Measurements from ENCODE around the gene COL24A1.
"Not testable (repeated sequence)": the region's sequence is repeated elsewhere in the genome, so short reads cannot be mapped to it uniquely, and the experiment has no call there.

The COL24A1 gene

GRCh38 chr1:85962457-85962856 is 194.1 kb downstream of the COL24A1 start:
- no peaks in the 10 kb centered on the region for H3K27me3 ChIP-seq (ENCODE audit: insufficient read depth, insufficient read length)
- no peak for DNase-seq (ENCODE audit: low read depth, low spot score)
- no peaks in the 10 kb centered on the region for H3K9me3 ChIP-seq (ENCODE audit: insufficient read depth, low read length)
- TF ChIP-seq SUZ12 (IDR thresholded peaks at IDR 0.05; ENCODE audit: extremely low read depth, insufficient read depth, insufficient read length) (no peak), ZNF274 (IDR thresholded peaks at IDR 0.05; ENCODE audit: low read depth, low read length) (no peak), YY1 (IDR thresholded peaks at IDR 0.05; ENCODE audit: insufficient read depth, insufficient read length) (no peak)
- H3K4me1 ChIP-seq (ENCODE audit: insufficient read depth, insufficient read length): no peaks in the 10 kb centered on the region
- no peak overlapping the region for H3K4me3 ChIP-seq (ENCODE audit: insufficient read length, low read depth)
- no peaks in the 10 kb centered on the region for H3K36me3 ChIP-seq (ENCODE audit: insufficient read depth, insufficient read length, low read length)
- H3K9ac ChIP-seq (ENCODE audit: insufficient read length, low read depth): no peak overlapping the region

DNA sequence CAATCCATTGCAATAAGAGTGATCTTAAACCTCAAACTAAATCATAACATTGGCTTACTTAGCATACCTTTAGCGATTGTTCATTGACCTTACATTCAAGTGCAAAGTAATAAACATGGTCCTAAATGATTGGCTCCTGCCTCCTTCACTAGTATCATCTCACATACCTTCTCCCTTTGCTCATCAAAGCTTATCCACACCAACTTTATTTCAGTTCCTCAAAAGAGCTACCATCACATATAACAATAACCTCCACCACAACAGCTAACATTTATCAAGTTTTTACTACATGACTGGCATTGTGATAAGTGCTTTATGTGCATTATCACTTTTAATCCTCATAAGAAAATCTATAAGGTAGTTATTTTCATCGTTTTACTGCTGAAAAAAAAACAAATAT is 198.8 kb downstream of the COL24A1 start:
- H3K36me3 ChIP-seq (ENCODE audit: insufficient read depth, insufficient read length, low read length): no peaks in the 10 kb centered on the region
- no peaks in the 10 kb centered on the region for H3K27me3 ChIP-seq (ENCODE audit: insufficient read depth, insufficient read length)
- H3K9ac ChIP-seq (ENCODE audit: insufficient read length, low read depth): no peak overlapping the region
- H3K4me1 ChIP-seq (ENCODE audit: insufficient read depth, insufficient read length): no peaks in the 10 kb centered on the region
- no peaks in the 10 kb centered on the region for H3K9me3 ChIP-seq (ENCODE audit: insufficient read depth, low read length)
- no peak overlapping the region for H3K4me3 ChIP-seq (ENCODE audit: insufficient read length, low read depth)
- no peak for TF ChIP-seq SUZ12 (IDR thresholded peaks at IDR 0.05; ENCODE audit: extremely low read depth, insufficient read depth, insufficient read length)
- TF ChIP-seq YY1 (IDR thresholded peaks at IDR 0.05; ENCODE audit: insufficient read depth, insufficient read length): no peak
- DNase-seq (ENCODE audit: low read depth, low spot score): no peak

- not testable (repeated sequence) for H3K27me3 ChIP-seq (ENCODE audit: insufficient read depth, insufficient read length); H3K9ac ChIP-seq (ENCODE audit: insufficient read length, low read depth); H3K9me3 ChIP-seq (ENCODE audit: insufficient read depth, low read length); H3K4me1 ChIP-seq (ENCODE audit: insufficient read depth, insufficient read length); DNase-seq (ENCODE audit: low read depth, low spot score); H3K36me3 ChIP-seq (ENCODE audit: insufficient read depth, insufficient read length, low read length); H3K4me3 ChIP-seq (ENCODE audit: insufficient read length, low read depth)
Measured at GRCh38 chr1:85955218-85955617, 201.4 kb downstream of the COL24A1 start.

GRCh38 chr1:85952460-85952859 is 204.1 kb downstream of the COL24A1 start:
- Histone ChIP-seq H3K4me3 (ENCODE audit: insufficient read length, low read depth) (no peak overlapping the region), H3K9ac (ENCODE audit: insufficient read length, low read depth) (no peak overlapping the region)
- DNase-seq (ENCODE audit: low read depth, low spot score): no peak

GRCh38 chr1:85947186-85947585 is 209.4 kb downstream of the COL24A1 start:
- H3K27me3 ChIP-seq (ENCODE audit: insufficient read depth, insufficient read length): no peaks in the 10 kb centered on the region
- H3K4me3 ChIP-seq (ENCODE audit: insufficient read length, low read depth): no peak overlapping the region

More at GRCh38 chr1:85952460-85952859, 204.1 kb downstream of the COL24A1 start:
- Histone ChIP-seq H3K36me3 (ENCODE audit: insufficient read depth, insufficient read length, low read length) (no peaks in the 10 kb centered on the region), H3K9me3 (ENCODE audit: insufficient read depth, low read length) (no peaks in the 10 kb centered on the region), H3K27me3 (ENCODE audit: insufficient read depth, insufficient read length) (no peaks in the 10 kb centered on the region), H3K4me1 (ENCODE audit: insufficient read depth, insufficient read length) (no peaks in the 10 kb centered on the region)
- TF ChIP-seq YY1 (IDR thresholded peaks at IDR 0.05; ENCODE audit: insufficient read depth, insufficient read length) (no peak), SUZ12 (IDR thresholded peaks at IDR 0.05; ENCODE audit: extremely low read depth, insufficient read depth, insufficient read length) (no peak), ZNF274 (IDR thresholded peaks at IDR 0.05; ENCODE audit: low read depth, low read length) (no peak)

GRCh38 chr1:85943945-85944344 is 212.6 kb downstream of the COL24A1 start:
- H3K9ac ChIP-seq (ENCODE audit: insufficient read length, low read depth): no peak overlapping the region
- H3K27me3 ChIP-seq (ENCODE audit: insufficient read depth, insufficient read length): no peaks in the 10 kb centered on the region
- DNase-seq (ENCODE audit: low read depth, low spot score): no peak
- no peak for TF ChIP-seq YY1 (IDR thresholded peaks at IDR 0.05; ENCODE audit: insufficient read depth, insufficient read length)
- TF ChIP-seq SUZ12 (IDR thresholded peaks at IDR 0.05; ENCODE audit: extremely low read depth, insufficient read depth, insufficient read length): no peak
- no peaks in the 10 kb centered on the region for H3K4me1 ChIP-seq (ENCODE audit: insufficient read depth, insufficient read length)
- no peaks in the 10 kb centered on the region for H3K9me3 ChIP-seq (ENCODE audit: insufficient read depth, low read length)
- no peak overlapping the region for H3K4me3 ChIP-seq (ENCODE audit: insufficient read length, low read depth)
- H3K36me3 ChIP-seq (ENCODE audit: insufficient read depth, insufficient read length, low read length): no peaks in the 10 kb centered on the region

More at GRCh38 chr1:85947186-85947585, 209.4 kb downstream of the COL24A1 start:
- TF ChIP-seq ZNF274 (IDR thresholded peaks at IDR 0.05; ENCODE audit: low read depth, low read length): no peak
- Histone ChIP-seq H3K36me3 (ENCODE audit: insufficient read depth, insufficient read length, low read length) (no peaks in the 10 kb centered on the region), H3K9ac (ENCODE audit: insufficient read length, low read depth) (no peak overlapping the region), H3K4me1 (ENCODE audit: insufficient read depth, insufficient read length) (no peaks in the 10 kb centered on the region), H3K9me3 (ENCODE audit: insufficient read depth, low read length) (no peaks in the 10 kb centered on the region)
- no peak for DNase-seq (ENCODE audit: low read depth, low spot score)

DNA sequence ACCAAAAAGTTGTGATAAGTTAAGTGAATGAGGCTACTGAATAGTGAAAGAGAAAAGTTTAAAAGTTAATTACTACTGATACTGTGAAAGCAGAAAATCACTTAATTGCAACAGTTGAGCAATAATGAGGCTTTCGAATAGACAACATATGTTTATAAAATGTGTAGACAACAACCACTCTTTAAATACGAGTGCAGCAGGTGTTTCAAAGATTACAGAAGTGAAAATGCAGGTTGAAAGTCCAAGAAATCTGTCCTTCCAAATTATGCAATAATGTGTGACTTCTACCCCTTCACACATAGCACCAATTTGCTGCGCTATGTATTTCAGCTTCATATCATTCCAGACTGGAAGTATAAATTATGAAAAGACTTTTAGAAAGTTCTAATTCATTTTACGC is 213.0 kb downstream of the COL24A1 start:
- Histone ChIP-seq H3K36me3 (ENCODE audit: insufficient read depth, insufficient read length, low read length) (no peaks in the 10 kb centered on the region), H3K9me3 (ENCODE audit: insufficient read depth, low read length) (no peaks in the 10 kb centered on the region), H3K4me1 (ENCODE audit: insufficient read depth, insufficient read length) (no peaks in the 10 kb centered on the region), H3K27me3 (ENCODE audit: insufficient read depth, insufficient read length) (no peaks in the 10 kb centered on the region), H3K9ac (ENCODE audit: insufficient read length, low read depth) (no peak overlapping the region), H3K4me3 (ENCODE audit: insufficient read length, low read depth) (no peak overlapping the region)
- DNase-seq (ENCODE audit: low read depth, low spot score): no peak
- TF ChIP-seq ZNF274 (IDR thresholded peaks at IDR 0.05; ENCODE audit: low read depth, low read length): no peak
- TF ChIP-seq YY1 (IDR thresholded peaks at IDR 0.05; ENCODE audit: insufficient read depth, insufficient read length): no peak
- no peak for TF ChIP-seq SUZ12 (IDR thresholded peaks at IDR 0.05; ENCODE audit: extremely low read depth, insufficient read depth, insufficient read length)

DNA sequence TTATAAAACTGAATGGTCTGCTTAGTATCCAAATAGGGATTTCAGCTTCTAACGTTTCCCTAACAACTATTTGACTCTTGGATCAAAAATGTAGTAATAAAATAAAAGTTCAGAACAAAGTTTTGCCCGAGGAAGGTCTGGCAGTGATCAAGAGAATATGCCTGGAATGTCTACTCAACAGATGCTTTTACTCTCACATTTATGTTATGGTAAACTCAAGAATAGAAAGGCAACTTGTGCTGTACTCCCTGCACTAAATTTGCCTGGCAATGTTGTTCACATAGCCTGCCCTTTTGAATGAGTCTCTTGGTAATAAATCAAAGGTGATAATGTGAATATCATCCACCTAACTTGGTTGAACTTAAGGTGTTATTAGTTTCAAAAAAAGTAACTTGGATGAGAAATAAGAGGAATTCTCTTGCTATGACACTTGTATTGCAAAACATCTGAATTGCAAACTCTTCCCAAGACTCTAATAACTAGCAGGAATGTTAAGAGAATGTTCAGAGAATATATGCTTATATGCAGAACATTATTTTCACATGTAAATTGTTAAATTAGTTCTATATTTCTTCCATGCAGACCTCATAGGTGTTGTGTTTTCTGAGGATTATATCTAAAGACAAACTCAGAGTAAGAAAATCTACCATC is 215.8 kb downstream of the COL24A1 start:
- Histone ChIP-seq H3K4me1 (ENCODE audit: insufficient read depth, insufficient read length) (no peaks in the 10 kb centered on the region), H3K36me3 (ENCODE audit: insufficient read depth, insufficient read length, low read length) (no peaks in the 10 kb centered on the region), H3K9me3 (ENCODE audit: insufficient read depth, low read length) (no peaks in the 10 kb centered on the region), H3K27me3 (ENCODE audit: insufficient read depth, insufficient read length) (no peaks in the 10 kb centered on the region), H3K4me3 (ENCODE audit: insufficient read length, low read depth) (no peak overlapping the region), H3K9ac (ENCODE audit: insufficient read length, low read depth) (no peak overlapping the region)
- no peak for DNase-seq (ENCODE audit: low read depth, low spot score)
- TF ChIP-seq SUZ12 (IDR thresholded peaks at IDR 0.05; ENCODE audit: extremely low read depth, insufficient read depth, insufficient read length): no peak
- TF ChIP-seq ZNF274 (IDR thresholded peaks at IDR 0.05; ENCODE audit: low read depth, low read length): no peak
- TF ChIP-seq YY1 (IDR thresholded peaks at IDR 0.05; ENCODE audit: insufficient read depth, insufficient read length): no peak

Measured in NT2/D1 (cell line).